HG02840 (cell line): ENCODE measurements around the gene MUTYH.

ENCODE experiments used
- ATAC-seq: cut with Tn5 transposase; IDR thresholded peaks from one replicate; pipeline ENCODE4 v1.9.1; 2021; ENCODE audit warnings: mild to moderate bottlenecking, moderate library complexity, moderate number of reproducible peaks; ENCODE audit not compliant: unreplicated experiment, low FRiP score

MUTYH gene

DNA sequence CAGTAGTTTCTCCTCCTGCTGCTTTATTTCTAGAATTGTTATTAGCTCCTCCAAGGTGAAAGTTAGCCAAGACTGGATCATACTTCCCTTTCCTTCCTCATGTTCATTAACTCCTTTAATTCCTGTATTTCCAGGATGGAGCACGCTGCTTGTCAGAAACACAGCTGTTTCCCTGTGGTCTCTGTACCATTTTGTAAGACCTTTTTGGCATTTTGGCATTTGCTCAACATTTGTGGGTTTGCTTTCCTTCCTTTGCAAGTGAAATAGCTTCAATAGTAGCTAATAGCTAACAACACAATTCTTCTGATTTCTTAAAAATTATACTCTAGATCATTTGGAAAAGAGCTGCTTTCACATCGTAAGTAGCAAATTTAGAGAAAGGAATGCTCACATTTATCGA is 57.9 kb downstream of the MUTYH start:
- ATAC-seq, result no peak
